HL-60 (cell line): Measurements from ENCODE around the gene PTPRD.
A peak's percentile ranks its signal among the peaks of the same experiment; 100 is the strongest.
"Not testable (repeated sequence)": the region's sequence is repeated elsewhere in the genome, so short reads cannot be mapped to it uniquely, and the experiment has no call there.

Source experiments
- DNase-seq, 2 experiments: peaks; one replicate each; pipeline ENCODE4 v3.0.0-alpha.2; 2010 to 2020; ENCODE audit warnings: low read depth in 1 of 2, low spot score in 1 of 2
- H3K27ac ChIP-seq: fragments of 250-450 bp; sonication (Bioruptor Pico); replicated peaks from 2 replicates; pipeline ENCODE4 v1.5.1; 2020; ENCODE audit warnings: mild to moderate bottlenecking, moderate library complexity
- H3K27me3 ChIP-seq: fragments of 250-450 bp; sonication (Bioruptor Pico); 2 replicates; pipeline ENCODE4 v1.5.1; 2021; ENCODE audit warnings: mild to moderate bottlenecking, moderate library complexity; ENCODE audit not compliant: insufficient read depth, poor library complexity, severe bottlenecking
- H3K4me3 ChIP-seq: replicated peaks from 2 replicates; pipeline ENCODE4 v1.5.1; 2011; ENCODE audit warnings: mild to moderate bottlenecking, control low read depth, low read length; ENCODE audit not compliant: insufficient read depth
- CTCF ChIP-seq: IDR thresholded peaks from one replicate; pipeline ENCODE4 v1.5.1; 2011; ENCODE audit warnings: low read length, control low read depth, inconsistent platforms; ENCODE audit not compliant: insufficient read depth
- GABPA ChIP-seq: IDR thresholded peaks from 2 replicates; pipeline ENCODE4 v1.6.1; 2012; ENCODE audit warnings: low read depth
- POLR2AphosphoS5 ChIP-seq: IDR thresholded peaks from 2 replicates; pipeline ENCODE4 v1.6.1; 2012; ENCODE audit warnings: low read depth
- SPI1 ChIP-seq: IDR thresholded peaks from 2 replicates; pipeline ENCODE4 v1.6.1; 2012; ENCODE audit warnings: low read depth, mild to moderate bottlenecking, borderline replicate concordance
- TF ChIP-seq, protein P1 (sequence below): IDR thresholded peaks from 2 replicates; pipeline ENCODE4 v1.6.1; 2012; ENCODE audit warnings: low read depth; ENCODE audit not compliant: insufficient replicate concordance

PTPRD gene

DNA sequence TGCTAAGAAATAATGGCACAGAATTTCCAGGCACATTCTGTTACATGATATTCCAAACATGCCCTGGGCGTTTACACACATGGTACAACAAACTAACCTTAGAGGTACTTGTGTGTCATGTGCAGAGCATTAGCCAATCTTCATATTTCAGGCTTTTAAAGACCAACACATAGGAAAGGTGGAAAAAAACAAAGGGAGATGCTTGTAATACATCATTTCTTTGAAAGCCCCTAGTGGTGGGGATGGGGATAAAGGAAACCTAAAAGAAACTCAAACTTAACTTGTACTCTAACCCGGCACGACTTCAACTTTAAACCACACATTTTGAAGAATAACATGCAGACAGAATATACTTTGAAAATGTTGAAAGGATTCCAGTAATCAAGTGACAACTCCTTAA lies 133.6 kb downstream of the PTPRD start:
- TF ChIP-seq GABPA (no peak), SPI1 (no peak), CTCF (no peak), POLR2AphosphoS5 (no peak)
- TF ChIP-seq, protein P1, sequence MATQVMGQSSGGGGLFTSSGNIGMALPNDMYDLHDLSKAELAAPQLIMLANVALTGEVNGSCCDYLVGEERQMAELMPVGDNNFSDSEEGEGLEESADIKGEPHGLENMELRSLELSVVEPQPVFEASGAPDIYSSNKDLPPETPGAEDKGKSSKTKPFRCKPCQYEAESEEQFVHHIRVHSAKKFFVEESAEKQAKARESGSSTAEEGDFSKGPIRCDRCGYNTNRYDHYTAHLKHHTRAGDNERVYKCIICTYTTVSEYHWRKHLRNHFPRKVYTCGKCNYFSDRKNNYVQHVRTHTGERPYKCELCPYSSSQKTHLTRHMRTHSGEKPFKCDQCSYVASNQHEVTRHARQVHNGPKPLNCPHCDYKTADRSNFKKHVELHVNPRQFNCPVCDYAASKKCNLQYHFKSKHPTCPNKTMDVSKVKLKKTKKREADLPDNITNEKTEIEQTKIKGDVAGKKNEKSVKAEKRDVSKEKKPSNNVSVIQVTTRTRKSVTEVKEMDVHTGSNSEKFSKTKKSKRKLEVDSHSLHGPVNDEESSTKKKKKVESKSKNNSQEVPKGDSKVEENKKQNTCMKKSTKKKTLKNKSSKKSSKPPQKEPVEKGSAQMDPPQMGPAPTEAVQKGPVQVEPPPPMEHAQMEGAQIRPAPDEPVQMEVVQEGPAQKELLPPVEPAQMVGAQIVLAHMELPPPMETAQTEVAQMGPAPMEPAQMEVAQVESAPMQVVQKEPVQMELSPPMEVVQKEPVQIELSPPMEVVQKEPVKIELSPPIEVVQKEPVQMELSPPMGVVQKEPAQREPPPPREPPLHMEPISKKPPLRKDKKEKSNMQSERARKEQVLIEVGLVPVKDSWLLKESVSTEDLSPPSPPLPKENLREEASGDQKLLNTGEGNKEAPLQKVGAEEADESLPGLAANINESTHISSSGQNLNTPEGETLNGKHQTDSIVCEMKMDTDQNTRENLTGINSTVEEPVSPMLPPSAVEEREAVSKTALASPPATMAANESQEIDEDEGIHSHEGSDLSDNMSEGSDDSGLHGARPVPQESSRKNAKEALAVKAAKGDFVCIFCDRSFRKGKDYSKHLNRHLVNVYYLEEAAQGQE, result no peak
- peak in 1 of 2 experiments; percentile 0 for DNase-seq
- Histone ChIP-seq H3K27ac (no peak overlapping the region), H3K4me3 (no peak overlapping the region), H3K27me3 (no peaks in the 10 kb centered on the region)

DNA sequence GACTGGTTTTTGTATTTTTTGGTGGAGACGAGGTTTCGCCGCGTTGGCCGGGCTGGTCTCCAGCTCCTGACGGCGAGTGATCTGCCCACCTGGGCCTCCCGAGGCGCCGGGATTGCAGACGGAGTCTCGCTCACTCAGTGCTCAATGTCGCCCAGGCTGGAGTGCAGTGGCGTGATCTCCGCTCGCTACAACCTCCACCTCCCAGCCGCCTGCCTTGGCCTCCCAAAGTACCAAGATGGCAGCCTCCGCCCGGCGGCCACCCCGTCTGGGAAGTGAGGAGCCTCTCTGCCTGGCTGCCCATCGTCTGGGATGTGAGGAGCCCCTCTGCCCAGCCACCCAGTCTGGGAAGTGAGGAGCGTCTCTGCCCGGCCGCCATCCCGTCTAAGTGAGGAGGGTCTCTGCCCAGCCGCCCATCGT lies 163.6 kb downstream of the PTPRD start:
- not testable (repeated sequence) for H3K27me3 ChIP-seq, DNase-seq, H3K4me3 ChIP-seq, H3K27ac ChIP-seq

- no peak overlapping the region for H3K4me3 ChIP-seq
- H3K27me3 ChIP-seq, result no peaks in the 10 kb centered on the region
- no peak overlapping the region for H3K27ac ChIP-seq
- no peak for TF ChIP-seq SPI1
- no peak for TF ChIP-seq GABPA
- no peak for DNase-seq
Measured at GRCh38 chr9:10447036-10447435, 165.8 kb downstream of the PTPRD start.

GRCh38 chr9:10443868-10444204 lies 169.0 kb downstream of the PTPRD start:
- no peak overlapping the region for H3K27ac ChIP-seq
- no peaks in the 10 kb centered on the region for H3K27me3 ChIP-seq
- no peak for DNase-seq
- H3K4me3 ChIP-seq, result no peak overlapping the region
- no peak for TF ChIP-seq GABPA
- TF ChIP-seq POLR2AphosphoS5, result no peak
- TF ChIP-seq SPI1, result no peak
- TF ChIP-seq CTCF, result no peak
- TF ChIP-seq, protein P1, result no peak

GRCh38 chr9:10443181-10443867 lies 169.5 kb downstream of the PTPRD start:
- Histone ChIP-seq H3K27me3 (no peaks in the 10 kb centered on the region), H3K27ac (no peak overlapping the region), H3K4me3 (no peak overlapping the region)
- TF ChIP-seq POLR2AphosphoS5 (no peak), SPI1 (no peak), CTCF (no peak), GABPA (no peak)
- TF ChIP-seq, protein P1, result no peak
- no peak for DNase-seq
